RWPE2 (cell line): Measurements from ENCODE around the gene PTGR3.

Experiments
- ATAC-seq: fragments of 200-7000 bp; cut with Tn5 transposase; 3 replicates; pipeline ENCODE4 v1.9.1; 2021; ENCODE audit warnings: low read depth
- DNase-seq: peaks from one replicate; pipeline ENCODE4 v3.0.0-alpha.2; 2020; ENCODE audit warnings: low spot score
- H3K27ac ChIP-seq: fragments of 450-650 bp; 2 replicates; pipeline ENCODE4 v1.5.1; 2017; ENCODE audit warnings: mild to moderate bottlenecking; ENCODE audit not compliant: poor library complexity, severe bottlenecking
- H3K27me3 ChIP-seq: fragments of 250-450 bp; sonication (Bioruptor Pico); 2 replicates; pipeline ENCODE4 v1.5.1; 2021; ENCODE audit warnings: mild to moderate bottlenecking, moderate library complexity; ENCODE audit not compliant: insufficient read depth, poor library complexity, severe bottlenecking
- H3K36me3 ChIP-seq: fragments of 250-450 bp; sonication (Bioruptor Pico); 2 replicates; pipeline ENCODE4 v1.5.1; 2020; ENCODE audit warnings: low read depth, mild to moderate bottlenecking, moderate library complexity
- H3K4me1 ChIP-seq: fragments of 250-450 bp; sonication (Bioruptor Pico); 2 replicates; pipeline ENCODE4 v1.5.1; 2021; ENCODE audit warnings: mild to moderate bottlenecking, moderate library complexity; ENCODE audit not compliant: insufficient read depth, poor library complexity, severe bottlenecking
- H3K4me3 ChIP-seq: fragments of 250-450 bp; sonication (Bioruptor Pico); 2 replicates; pipeline ENCODE4 v1.5.1; 2021; ENCODE audit warnings: mild to moderate bottlenecking, moderate library complexity; ENCODE audit not compliant: severe bottlenecking
- H3K9me3 ChIP-seq: fragments of 250-450 bp; sonication (Bioruptor Pico); 2 replicates; pipeline ENCODE4 v1.5.1; 2021; ENCODE audit warnings: mild to moderate bottlenecking, moderate library complexity; ENCODE audit not compliant: severe bottlenecking
- TF ChIP-seq, protein P1 (sequence below): fragments of 450-650 bp; IDR thresholded peaks from one replicate; pipeline ENCODE4 v1.5.1; 2017; ENCODE audit warnings: mild to moderate bottlenecking, moderate library complexity; ENCODE audit not compliant: poor library complexity, severe bottlenecking

Gene PTGR3

GRCh38 chr18:75201282-75202270 lies 7.4 kb downstream of the PTGR3 start:
- no peak for ATAC-seq

DNA sequence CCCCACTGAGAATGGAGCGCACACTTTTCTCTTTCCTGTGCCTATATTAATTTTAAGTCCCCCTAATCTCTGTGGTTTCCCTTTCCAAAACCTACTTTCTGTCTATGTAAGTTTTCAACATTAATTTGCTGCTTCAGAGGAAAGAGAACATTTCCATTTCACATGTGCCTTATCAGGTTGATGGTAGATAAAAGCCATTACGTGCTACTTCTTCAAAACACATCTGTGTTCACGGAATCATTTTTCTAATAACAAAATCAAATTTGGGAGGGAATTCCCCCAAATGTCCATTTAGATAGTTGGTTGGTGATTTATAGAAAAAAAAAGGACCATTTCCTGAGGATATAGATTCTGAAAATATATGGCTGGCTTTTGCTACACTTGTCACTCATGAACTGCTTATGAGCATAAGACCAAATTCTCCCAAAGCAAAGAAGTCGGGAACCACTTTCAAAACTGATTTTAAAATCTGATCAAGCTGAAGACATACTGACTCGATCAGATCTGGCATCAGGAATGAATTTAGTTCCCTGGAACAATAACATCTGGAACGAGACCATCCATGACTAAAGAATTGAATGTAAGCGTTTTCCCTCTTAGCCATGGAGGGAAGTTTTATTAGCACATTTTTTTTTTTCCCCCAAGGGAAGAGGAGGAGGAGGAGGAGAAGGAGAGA lies 8.2 kb downstream of the PTGR3 start:
- Histone ChIP-seq H3K36me3 (peaks cover 26% of the 10 kb centered on the region), H3K27ac (no peak overlapping the region), H3K27me3 (no peaks in the 10 kb centered on the region), H3K9me3 (no peaks in the 10 kb centered on the region), H3K4me1 (no peaks in the 10 kb centered on the region), H3K4me3 (no peak overlapping the region)
- TF ChIP-seq, protein P1, sequence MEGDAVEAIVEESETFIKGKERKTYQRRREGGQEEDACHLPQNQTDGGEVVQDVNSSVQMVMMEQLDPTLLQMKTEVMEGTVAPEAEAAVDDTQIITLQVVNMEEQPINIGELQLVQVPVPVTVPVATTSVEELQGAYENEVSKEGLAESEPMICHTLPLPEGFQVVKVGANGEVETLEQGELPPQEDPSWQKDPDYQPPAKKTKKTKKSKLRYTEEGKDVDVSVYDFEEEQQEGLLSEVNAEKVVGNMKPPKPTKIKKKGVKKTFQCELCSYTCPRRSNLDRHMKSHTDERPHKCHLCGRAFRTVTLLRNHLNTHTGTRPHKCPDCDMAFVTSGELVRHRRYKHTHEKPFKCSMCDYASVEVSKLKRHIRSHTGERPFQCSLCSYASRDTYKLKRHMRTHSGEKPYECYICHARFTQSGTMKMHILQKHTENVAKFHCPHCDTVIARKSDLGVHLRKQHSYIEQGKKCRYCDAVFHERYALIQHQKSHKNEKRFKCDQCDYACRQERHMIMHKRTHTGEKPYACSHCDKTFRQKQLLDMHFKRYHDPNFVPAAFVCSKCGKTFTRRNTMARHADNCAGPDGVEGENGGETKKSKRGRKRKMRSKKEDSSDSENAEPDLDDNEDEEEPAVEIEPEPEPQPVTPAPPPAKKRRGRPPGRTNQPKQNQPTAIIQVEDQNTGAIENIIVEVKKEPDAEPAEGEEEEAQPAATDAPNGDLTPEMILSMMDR = no peak
- no peak for DNase-seq
- no peak for ATAC-seq

More at GRCh38 chr18:75201282-75202270, 7.4 kb downstream of the PTGR3 start:
- H3K4me3 ChIP-seq = no peak overlapping the region
- H3K27me3 ChIP-seq = no peaks in the 10 kb centered on the region
- TF ChIP-seq, protein P1 = no peak
- H3K27ac ChIP-seq = no peak overlapping the region
- no peaks in the 10 kb centered on the region for H3K9me3 ChIP-seq
- H3K36me3 ChIP-seq = peaks cover 26% of the 10 kb centered on the region
- peaks cover 2% of the 10 kb centered on the region for H3K4me1 ChIP-seq
- no peak for DNase-seq

DNA sequence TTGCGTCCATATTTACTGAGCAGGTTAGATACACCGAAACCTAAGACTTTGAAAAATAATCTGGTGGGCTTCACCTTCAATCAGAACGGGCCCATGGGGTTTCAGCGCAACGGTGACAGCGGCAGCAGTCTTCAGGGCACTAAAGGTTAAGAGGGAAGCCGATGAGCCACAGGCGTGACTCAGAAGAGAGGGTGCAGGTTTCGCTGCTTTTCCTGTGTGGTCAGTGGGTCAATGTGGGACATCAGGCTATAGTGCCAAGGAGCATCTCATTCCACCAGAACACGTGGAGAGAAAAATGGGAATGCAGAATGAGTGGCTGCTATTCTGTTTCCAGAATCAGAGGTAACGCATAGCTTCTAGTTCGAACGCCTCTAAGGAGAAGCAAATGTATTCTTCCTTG lies 8.9 kb downstream of the PTGR3 start:
- no peak overlapping the region for H3K4me3 ChIP-seq
- H3K36me3 ChIP-seq = peaks cover 26% of the 10 kb centered on the region
- no peaks in the 10 kb centered on the region for H3K27me3 ChIP-seq
- no peaks in the 10 kb centered on the region for H3K9me3 ChIP-seq
- no peak overlapping the region for H3K27ac ChIP-seq
- no peak for ATAC-seq
- no peaks in the 10 kb centered on the region for H3K4me1 ChIP-seq
- TF ChIP-seq, protein P1 = no peak
- no peak for DNase-seq

DNA sequence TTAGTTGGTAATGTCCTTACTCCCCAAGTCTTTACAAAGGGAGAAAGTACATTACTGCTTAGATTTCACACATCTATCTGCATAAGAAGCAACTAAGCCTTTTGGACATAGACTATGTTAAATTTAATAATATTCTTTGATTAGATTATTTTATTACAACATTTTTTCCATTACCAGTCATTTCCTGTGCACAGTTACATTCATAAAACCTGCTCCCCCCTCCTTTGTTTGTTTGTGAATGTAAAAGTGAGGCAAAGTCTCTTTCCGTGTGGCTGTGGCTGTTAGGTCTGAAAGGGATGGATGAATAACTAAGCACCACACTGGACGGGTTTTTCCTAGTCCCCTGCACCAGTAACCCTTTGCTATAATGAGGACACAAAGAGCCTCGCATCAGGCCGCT lies 9.6 kb downstream of the PTGR3 start:
- Histone ChIP-seq H3K36me3 (peaks cover 26% of the 10 kb centered on the region), H3K9me3 (no peaks in the 10 kb centered on the region), H3K4me1 (no peaks in the 10 kb centered on the region), H3K27ac (no peak overlapping the region), H3K4me3 (no peak overlapping the region), H3K27me3 (no peaks in the 10 kb centered on the region)
- no peak for DNase-seq
- TF ChIP-seq, protein P1 = no peak
- no peak for ATAC-seq

DNA sequence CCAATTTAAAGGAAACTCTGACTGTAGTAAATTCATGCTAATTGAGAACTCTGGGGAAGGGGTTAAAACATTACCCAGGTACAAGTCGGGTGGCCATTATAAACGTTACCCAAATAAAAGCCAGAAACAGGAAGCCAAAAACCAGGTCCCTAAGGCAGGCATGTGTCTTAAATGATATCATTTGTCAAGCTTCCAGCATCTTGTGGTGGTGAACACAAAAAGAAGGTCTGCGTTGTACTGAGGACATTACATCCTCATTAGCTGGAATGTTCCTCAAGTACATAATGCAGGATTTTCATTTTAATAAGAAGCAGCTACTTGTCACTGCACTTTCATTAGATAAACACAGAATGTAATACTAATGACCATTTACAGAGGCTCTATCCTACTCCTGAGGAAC lies 10.9 kb downstream of the PTGR3 start:
- DNase-seq (no peak), ATAC-seq (no peak)
- Histone ChIP-seq H3K4me1 (no peaks in the 10 kb centered on the region), H3K27me3 (no peaks in the 10 kb centered on the region), H3K9me3 (no peaks in the 10 kb centered on the region), H3K4me3 (no peak overlapping the region), H3K27ac (no peak overlapping the region), H3K36me3 (peaks cover 26% of the 10 kb centered on the region)
- TF ChIP-seq, protein P1 = no peak
